OCI-LY3 (cell line): ENCODE measurements around the gene WNT10A.

Experiments
- H2AFZ ChIP-seq: fragments of 200-600, 300-600 bp; shearing (Covaris generic); 2 replicates; pipeline ENCODE4 v1.6.0; 2014; ENCODE audit warnings: antibody characterized with exemption, low read depth, low read length
- H3K27ac ChIP-seq: fragments of 200-600, 300-600 bp; sonication (generic); 2 replicates; pipeline ENCODE4 v1.5.1; 2014; ENCODE audit warnings: mild to moderate bottlenecking, low read length, moderate library complexity, mixed read lengths
- H3K27me3 ChIP-seq: fragments of 200-600, 300-600 bp; sonication (generic); 2 replicates; pipeline ENCODE4 v1.6.1; 2014; ENCODE audit warnings: low read depth, low read length, mixed read lengths
- H3K36me3 ChIP-seq: fragments of 200-600, 300-600 bp; sonication (generic); replicated peaks from 2 replicates; pipeline ENCODE3; 2014; ENCODE audit warnings: low read depth, low read length, mixed read lengths
- H3K4me1 ChIP-seq: fragments of 300-600, 200-600 bp; sonication (generic); 2 replicates; pipeline ENCODE4 v1.6.1; 2014; ENCODE audit warnings: low read length, mixed read lengths
- H3K4me2 ChIP-seq: fragments of 200-600, 300-600 bp; sonication (generic); 2 replicates; pipeline ENCODE4 v1.6.1; 2014; ENCODE audit warnings: low read length, mixed read lengths
- H3K4me3 ChIP-seq: fragments of 300-600, 200-600 bp; sonication (generic); 2 replicates; pipeline ENCODE4 v1.5.1; 2014; ENCODE audit warnings: antibody characterized with exemption, mild to moderate bottlenecking, low read length, moderate library complexity
- H3K79me2 ChIP-seq: fragments of 300-600, 200-600 bp; shearing (Covaris generic); 2 replicates; pipeline ENCODE4 v1.6.1; 2014; ENCODE audit warnings: mild to moderate bottlenecking, low read length, mixed read lengths
- H3K9ac ChIP-seq: fragments of 300-600, 200-600 bp; shearing (Covaris generic); 2 replicates; pipeline ENCODE4 v1.6.0; 2014; ENCODE audit warnings: mild to moderate bottlenecking, low read length, moderate library complexity
- H3K9me3 ChIP-seq: fragments of 200-600, 300-600 bp; shearing (Covaris generic); 2 replicates; pipeline ENCODE4 v1.6.1; 2014; ENCODE audit warnings: low read length, mixed read lengths; ENCODE audit not compliant: insufficient read depth
- H4K20me1 ChIP-seq: fragments of 200-600, 300-600 bp; sonication (generic); 2 replicates; pipeline ENCODE4 v1.6.1; 2016; ENCODE audit warnings: low read length, mixed read lengths; ENCODE audit not compliant: insufficient read depth
- EZH2phosphoT487 ChIP-seq: fragments of 200-600 bp; shearing (Covaris generic); IDR thresholded peaks from 2 replicates; pipeline ENCODE4 v1.6.1; 2018; ENCODE audit warnings: antibody characterized with exemption, mixed run types, low read depth
- TF ChIP-seq, protein P1 (sequence below): fragments of 200-600, 300-600 bp; sonication (generic); IDR thresholded peaks from 2 replicates; pipeline ENCODE4 v1.5.1; 2014; ENCODE audit warnings: antibody characterized with exemption, low read length, low read depth

WNT10A gene

DNA sequence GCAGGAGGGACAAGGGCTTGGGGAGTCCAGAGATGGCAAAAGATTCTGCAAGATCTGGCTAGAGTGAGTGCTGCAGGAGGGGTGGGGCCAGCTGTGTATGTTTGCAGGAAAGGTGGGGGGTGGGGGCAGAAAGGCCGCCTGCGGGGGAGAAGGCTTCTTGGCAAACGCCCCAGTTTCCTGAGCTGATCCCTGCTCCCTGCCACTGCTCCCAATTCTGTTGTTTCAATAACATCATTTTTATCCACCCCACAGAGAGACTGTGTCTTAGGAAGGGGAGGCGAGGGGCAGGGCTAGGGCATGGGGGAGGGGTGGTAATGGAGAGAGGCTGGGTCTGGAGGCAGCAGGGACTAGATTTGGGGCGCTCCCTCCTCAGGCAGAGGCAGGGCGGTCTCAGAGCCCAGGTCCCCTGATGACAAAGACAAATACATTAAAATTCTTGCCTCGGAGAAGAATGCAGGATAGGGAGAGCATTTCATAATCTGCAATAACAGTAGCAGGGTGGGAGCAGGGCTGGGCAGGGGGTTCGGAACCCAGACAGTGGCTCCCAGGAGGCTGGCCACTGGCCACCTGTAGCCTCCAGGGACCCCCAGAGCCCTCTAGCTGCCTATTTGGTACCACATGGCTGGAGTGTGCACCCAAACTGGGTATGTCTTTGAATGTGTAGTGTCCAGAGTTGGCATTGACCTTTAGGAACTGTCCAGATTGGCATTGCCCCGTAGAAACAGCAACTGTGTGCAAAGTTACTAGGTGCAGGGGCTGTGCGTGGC lies 23.1 kb upstream of the WNT10A start:
- H3K27me3 ChIP-seq = no peaks in the 10 kb centered on the region; the same call in 1 of the 2 replicates
- H3K4me2 ChIP-seq = no peak overlapping the region

DNA sequence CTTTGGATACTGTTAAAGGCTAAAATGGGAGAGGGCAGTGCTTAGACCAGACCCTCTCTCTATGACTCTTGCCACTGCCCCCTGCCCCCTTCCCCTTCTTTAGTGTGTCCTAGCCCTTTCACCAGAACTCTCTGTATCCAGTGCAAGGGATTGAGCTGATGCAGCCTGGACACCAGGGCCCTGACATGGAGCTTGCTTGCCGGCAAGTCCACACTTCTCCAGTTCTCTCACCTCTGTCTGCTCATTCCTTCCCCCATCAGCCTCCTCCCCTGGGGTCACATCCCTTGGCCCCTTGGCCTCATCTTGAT lies 22.6 kb upstream of the WNT10A start:
- Histone ChIP-seq H3K4me3 (no peak overlapping the region), H3K36me3 (no peaks in the 10 kb centered on the region), H3K79me2 (no peaks in the 10 kb centered on the region), H2AFZ (no peak overlapping the region), H3K4me1 (no peaks in the 10 kb centered on the region), H3K27me3 (no peaks in the 10 kb centered on the region; the same call in 1 of the 2 replicates), H3K9ac (no peak overlapping the region), H4K20me1 (no peaks in the 10 kb centered on the region), H3K4me2 (no peak overlapping the region), H3K9me3 (no peaks in the 10 kb centered on the region), H3K27ac (no peak overlapping the region)
- TF ChIP-seq, protein P1, sequence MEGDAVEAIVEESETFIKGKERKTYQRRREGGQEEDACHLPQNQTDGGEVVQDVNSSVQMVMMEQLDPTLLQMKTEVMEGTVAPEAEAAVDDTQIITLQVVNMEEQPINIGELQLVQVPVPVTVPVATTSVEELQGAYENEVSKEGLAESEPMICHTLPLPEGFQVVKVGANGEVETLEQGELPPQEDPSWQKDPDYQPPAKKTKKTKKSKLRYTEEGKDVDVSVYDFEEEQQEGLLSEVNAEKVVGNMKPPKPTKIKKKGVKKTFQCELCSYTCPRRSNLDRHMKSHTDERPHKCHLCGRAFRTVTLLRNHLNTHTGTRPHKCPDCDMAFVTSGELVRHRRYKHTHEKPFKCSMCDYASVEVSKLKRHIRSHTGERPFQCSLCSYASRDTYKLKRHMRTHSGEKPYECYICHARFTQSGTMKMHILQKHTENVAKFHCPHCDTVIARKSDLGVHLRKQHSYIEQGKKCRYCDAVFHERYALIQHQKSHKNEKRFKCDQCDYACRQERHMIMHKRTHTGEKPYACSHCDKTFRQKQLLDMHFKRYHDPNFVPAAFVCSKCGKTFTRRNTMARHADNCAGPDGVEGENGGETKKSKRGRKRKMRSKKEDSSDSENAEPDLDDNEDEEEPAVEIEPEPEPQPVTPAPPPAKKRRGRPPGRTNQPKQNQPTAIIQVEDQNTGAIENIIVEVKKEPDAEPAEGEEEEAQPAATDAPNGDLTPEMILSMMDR = no peak
- TF ChIP-seq EZH2phosphoT487 = no peak

More for the DNA sequence above, 23.1 kb upstream of the WNT10A start:
- no peak overlapping the region for H3K9ac ChIP-seq
- no peaks in the 10 kb centered on the region for H3K36me3 ChIP-seq
- H2AFZ ChIP-seq = no peak overlapping the region
- no peaks in the 10 kb centered on the region for H4K20me1 ChIP-seq
- H3K9me3 ChIP-seq = no peaks in the 10 kb centered on the region
- H3K4me1 ChIP-seq = no peaks in the 10 kb centered on the region
- no peaks in the 10 kb centered on the region for H3K79me2 ChIP-seq
- TF ChIP-seq, protein P1 = no peak
- no peak for TF ChIP-seq EZH2phosphoT487
- H3K4me3 ChIP-seq = no peak overlapping the region
- no peak overlapping the region for H3K27ac ChIP-seq

DNA sequence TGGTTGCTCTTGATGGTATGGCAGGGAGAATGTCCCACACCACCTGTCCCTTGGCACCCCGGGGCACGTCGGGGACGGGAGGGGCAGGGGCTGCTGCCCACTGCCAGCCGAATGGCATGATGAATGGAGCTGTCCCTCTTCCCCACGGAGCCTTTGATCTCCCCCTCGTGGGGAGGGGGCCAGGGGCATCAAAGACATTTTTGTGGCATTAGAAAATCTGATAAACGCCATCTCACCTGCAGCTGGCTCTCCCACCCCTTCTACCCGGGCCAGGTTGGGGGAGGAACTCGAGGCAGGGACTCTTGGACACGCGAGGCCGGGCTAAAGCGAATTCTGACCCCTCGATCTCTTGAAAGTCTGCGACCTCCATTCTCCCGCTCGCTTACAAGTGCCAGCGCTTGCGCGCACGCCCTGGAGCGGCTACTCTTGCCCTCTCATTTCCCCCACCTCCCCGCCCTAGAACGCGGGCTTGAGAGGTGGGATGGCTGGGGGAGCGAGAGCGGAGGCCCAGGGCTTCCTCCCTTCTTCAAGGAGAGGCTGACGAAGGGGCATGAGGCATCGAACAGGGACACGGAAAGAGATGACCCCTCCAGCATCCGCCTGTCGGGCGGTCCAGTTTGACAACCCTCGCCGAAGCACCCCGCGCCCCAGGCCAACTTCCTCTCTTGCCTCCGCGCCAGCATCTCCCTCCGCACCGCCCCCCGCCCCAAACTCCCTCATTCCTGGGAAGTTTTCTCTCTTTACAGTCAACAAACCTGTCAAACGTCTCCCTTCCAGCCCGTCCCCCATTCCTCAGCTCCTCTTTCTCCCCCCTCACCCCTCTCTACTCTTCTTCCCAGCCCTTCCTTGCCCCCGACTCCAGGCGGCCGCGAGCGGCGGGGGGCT lies 21.7 kb upstream of the WNT10A start:
- H3K4me2 ChIP-seq = no peak overlapping the region
- no peaks in the 10 kb centered on the region for H3K36me3 ChIP-seq
- no peaks in the 10 kb centered on the region for H3K9me3 ChIP-seq
- H3K27me3 ChIP-seq = no peaks in the 10 kb centered on the region; the same call in 1 of the 2 replicates
- H2AFZ ChIP-seq = no peak overlapping the region
- H3K79me2 ChIP-seq = no peaks in the 10 kb centered on the region
- no peak for TF ChIP-seq EZH2phosphoT487
- TF ChIP-seq, protein P1 = no peak
- H3K4me1 ChIP-seq = no peaks in the 10 kb centered on the region
- no peak overlapping the region for H3K4me3 ChIP-seq
- no peaks in the 10 kb centered on the region for H4K20me1 ChIP-seq
- H3K27ac ChIP-seq = no peak overlapping the region
- no peak overlapping the region for H3K9ac ChIP-seq

DNA sequence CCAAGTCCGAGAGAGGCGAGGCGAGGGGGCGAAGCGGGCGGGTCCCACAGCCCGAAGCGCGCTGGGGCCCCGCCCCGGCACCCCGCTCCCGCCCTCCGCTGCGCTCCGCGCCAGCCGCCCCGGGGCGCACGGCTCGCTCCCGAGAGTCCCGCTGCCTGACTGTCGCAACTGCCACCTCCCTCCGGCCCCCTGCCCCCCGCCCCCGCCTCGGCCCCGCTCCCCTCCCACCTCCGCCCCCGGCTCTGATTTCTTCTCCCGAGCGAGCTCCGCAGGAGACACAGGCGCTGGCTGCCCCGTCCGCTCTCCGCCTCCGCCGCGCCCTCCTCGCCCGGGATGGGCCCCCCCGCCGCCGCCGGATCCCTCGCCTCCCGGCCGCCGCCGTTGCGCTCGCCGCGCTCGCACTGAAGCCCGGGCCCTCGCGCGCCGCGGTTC lies 21.1 kb upstream of the WNT10A start, which contains the start of gene WNT6:
WNT6 (plus strand) TSS at position 250 of the 432 bp plus-strand sequence. CDS start 233 bp downstream, outside the sequence.
- Histone ChIP-seq H3K4me3 (no peak within 1 kb of the TSS), H3K36me3 (no peaks in the 10 kb centered on the region), H3K4me2 (no peak within 1 kb of the TSS), H3K4me1 (no peaks in the 10 kb centered on the region), H2AFZ (no peak within 1 kb of the TSS), H3K27ac (no peak within 1 kb of the TSS), H3K27me3 (no peaks in the 10 kb centered on the region; the same call in 1 of the 2 replicates), H4K20me1 (no peaks in the 10 kb centered on the region), H3K9me3 (no peaks in the 10 kb centered on the region), H3K9ac (no peak within 1 kb of the TSS), H3K79me2 (no peaks in the 10 kb centered on the region)
- TF ChIP-seq, protein P1 = no peak
- TF ChIP-seq EZH2phosphoT487 = no peak
